Type B pancreatic cell (in vitro differentiated cells): ENCODE results near the gene TEX11. TPM values are rescaled to one million over a fixed set of nuclear protein-coding genes. Genes with fewer than 3 reads are reported as not detected.

ENCODE experiments used
- DNase-seq: peaks from one replicate; pipeline ENCODE4 v3.0.0; 2021; ENCODE audit warnings: mixed read lengths; ENCODE audit not compliant: unreplicated experiment; ENCODE audit errors: extremely low spot score
- H3K27ac Mint-ChIP-seq: 2 replicates; pipeline ENCODE4 v1.8.0; 2021; ENCODE audit warnings: mild to moderate bottlenecking, mixed read lengths
- H3K27me3 Mint-ChIP-seq: 2 replicates; pipeline ENCODE4 v1.8.0; 2021; ENCODE audit warnings: mixed read lengths
- H3K36me3 Mint-ChIP-seq: 2 replicates; pipeline ENCODE4 v1.8.0; 2021; ENCODE audit warnings: mixed read lengths
- H3K4me1 Mint-ChIP-seq: one replicate; pipeline ENCODE4 v1.8.0; 2021; ENCODE audit warnings: mixed read lengths; ENCODE audit not compliant: unreplicated experiment
- H3K4me3 Mint-ChIP-seq: 2 replicates; pipeline ENCODE4 v1.8.0; 2021; ENCODE audit warnings: mild to moderate bottlenecking, mixed read lengths
- H3K9me3 Mint-ChIP-seq: 2 replicates; pipeline ENCODE4 v1.8.0; 2021; ENCODE audit warnings: mixed read lengths
- total RNA-seq: library from RNA; stranded (reverse); gene quantifications from 2 replicates; pipeline ENCODE4 v1.2.1, GENCODE V29; 2021; ENCODE audit warnings: low replicate concordance
- TF ChIP-seq, protein P1 (sequence below): fragments of 200-600 bp; sonication (generic); conservative IDR thresholded peaks from 2 replicates; pipeline ENCODE4 v1.5.0; 2021; ENCODE audit warnings: antibody characterized with exemption, mild to moderate bottlenecking

Gene TEX11
- total RNA-seq, 1 donor from 2014 or later = not detected

DNA sequence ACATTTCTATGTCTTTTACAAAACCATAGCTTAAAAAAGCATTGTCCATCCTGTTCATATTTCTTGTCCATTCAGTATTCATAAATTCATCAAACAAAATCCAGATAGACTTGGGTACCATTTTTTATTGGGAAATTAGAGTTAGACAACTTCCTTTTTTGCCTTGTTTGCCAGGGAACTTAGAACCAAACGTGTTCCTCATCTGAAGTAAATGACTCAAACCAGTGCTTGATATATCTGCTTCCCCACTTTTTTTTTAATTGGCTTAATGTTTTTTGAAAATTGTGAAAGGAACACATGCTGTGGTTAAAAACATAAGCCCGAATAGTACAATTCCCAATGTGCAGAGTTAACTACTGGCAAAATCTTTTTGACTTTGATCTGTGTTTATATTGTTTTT, 419.7 kb downstream of the TEX11 start:
- H3K4me1 Mint-ChIP-seq = no peaks in the 10 kb centered on the region

DNA sequence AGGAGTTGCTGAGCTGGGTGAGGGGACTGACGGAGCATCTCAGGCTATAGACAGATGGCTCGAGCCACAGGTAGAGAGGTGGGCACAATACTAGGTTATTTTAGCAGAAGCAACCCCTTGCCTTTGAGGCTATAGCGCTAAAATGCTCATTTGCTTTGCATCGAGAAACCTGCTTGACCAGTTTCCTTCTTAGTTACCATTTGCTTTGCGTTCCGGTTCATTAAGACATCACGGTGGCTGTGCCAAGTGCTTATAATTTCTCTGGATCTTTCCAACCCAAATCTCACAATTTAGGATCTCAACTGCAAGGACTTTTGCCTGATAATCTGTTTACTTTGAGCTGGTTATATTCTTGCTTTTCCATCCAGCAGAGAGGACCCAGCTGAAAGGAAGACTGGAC, 423.0 kb downstream of the TEX11 start:
- TF ChIP-seq, protein P1, sequence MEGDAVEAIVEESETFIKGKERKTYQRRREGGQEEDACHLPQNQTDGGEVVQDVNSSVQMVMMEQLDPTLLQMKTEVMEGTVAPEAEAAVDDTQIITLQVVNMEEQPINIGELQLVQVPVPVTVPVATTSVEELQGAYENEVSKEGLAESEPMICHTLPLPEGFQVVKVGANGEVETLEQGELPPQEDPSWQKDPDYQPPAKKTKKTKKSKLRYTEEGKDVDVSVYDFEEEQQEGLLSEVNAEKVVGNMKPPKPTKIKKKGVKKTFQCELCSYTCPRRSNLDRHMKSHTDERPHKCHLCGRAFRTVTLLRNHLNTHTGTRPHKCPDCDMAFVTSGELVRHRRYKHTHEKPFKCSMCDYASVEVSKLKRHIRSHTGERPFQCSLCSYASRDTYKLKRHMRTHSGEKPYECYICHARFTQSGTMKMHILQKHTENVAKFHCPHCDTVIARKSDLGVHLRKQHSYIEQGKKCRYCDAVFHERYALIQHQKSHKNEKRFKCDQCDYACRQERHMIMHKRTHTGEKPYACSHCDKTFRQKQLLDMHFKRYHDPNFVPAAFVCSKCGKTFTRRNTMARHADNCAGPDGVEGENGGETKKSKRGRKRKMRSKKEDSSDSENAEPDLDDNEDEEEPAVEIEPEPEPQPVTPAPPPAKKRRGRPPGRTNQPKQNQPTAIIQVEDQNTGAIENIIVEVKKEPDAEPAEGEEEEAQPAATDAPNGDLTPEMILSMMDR = no peak
- Mint-ChIP-seq H3K27ac (no peak overlapping the region), H3K36me3 (peaks cover 15% of the 10 kb centered on the region), H3K4me1 (peaks cover 13% of the 10 kb centered on the region), H3K4me3 (no peak overlapping the region), H3K9me3 (no peaks in the 10 kb centered on the region), H3K27me3 (no peaks in the 10 kb centered on the region)
- no peak for DNase-seq

More for the DNA sequence above, 419.7 kb downstream of the TEX11 start:
- Mint-ChIP-seq H3K36me3 (peaks cover 14% of the 10 kb centered on the region), H3K4me3 (no peak overlapping the region), H3K27me3 (no peaks in the 10 kb centered on the region), H3K9me3 (no peaks in the 10 kb centered on the region), H3K27ac (no peak overlapping the region)
- no peak for DNase-seq
- TF ChIP-seq, protein P1 = no peak

DNA sequence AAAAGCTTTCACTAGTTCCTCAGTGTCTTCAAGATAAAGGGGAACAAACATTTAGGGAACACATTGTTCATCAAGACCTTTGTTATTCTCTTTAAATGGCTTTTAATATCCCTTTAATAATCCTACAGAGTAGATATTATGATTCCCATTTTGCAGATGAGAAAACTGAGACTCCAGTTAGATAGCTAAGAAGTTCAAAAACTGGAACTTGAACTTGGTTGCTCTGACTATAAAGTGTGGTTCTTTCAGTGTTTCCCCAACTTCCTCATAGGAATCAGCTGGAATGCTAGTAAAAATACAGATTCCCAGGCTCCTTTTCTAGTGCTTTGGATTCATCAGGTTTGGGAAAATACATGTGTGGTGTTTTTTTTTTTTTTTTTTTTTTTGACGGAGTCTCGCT, 426.2 kb downstream of the TEX11 start:
- Mint-ChIP-seq H3K27me3 (no peaks in the 10 kb centered on the region), H3K9me3 (no peaks in the 10 kb centered on the region), H3K4me3 (no peak overlapping the region), H3K4me1 (peaks cover 40% of the 10 kb centered on the region), H3K36me3 (peaks cover 16% of the 10 kb centered on the region), H3K27ac (no peak overlapping the region)
- TF ChIP-seq, protein P1 = no peak
- no peak for DNase-seq

DNA sequence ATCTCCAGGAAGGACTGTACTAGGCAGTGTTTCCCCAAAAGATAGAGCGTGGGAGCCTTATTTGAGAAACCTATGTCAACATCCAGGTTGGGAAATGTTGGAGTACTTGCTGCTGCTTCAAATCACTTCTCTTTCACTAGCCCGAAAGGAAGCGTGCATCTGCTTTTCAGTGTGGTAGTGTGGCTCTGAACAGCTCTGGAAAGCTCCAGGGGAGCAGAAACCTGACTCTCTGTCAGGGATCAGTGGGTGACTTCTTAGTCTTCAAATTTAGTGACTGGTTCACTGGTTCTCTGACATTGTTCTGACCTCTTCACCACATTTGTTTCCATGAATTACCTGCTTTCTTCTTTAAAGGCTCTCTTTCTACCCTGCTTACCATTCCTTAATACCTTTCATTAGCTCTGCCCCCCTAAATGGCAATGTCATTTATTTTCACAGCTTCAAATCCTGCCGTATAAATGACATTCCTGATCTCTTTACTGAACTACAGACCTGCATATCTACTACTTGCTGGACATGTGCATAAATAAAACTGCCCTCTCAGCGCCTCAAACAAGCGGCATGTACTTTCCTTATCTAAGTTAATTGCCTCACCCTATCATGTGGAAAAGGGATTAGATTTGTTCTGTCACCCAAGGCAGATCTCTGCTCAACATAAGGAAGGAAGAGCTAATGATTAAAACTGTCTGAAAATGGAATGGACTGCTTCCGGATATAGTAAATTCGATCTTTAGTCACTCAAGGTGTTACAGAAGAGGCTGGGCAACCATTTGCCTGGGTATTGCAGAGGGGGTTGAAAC, 426.8 kb downstream of the TEX11 start:
- TF ChIP-seq, protein P1 = no peak
- no peak for DNase-seq
- Mint-ChIP-seq H3K4me3 (no peak overlapping the region), H3K27ac (peak overlapping the region; percentile 27), H3K9me3 (no peaks in the 10 kb centered on the region), H3K4me1 (peaks cover 45% of the 10 kb centered on the region), H3K36me3 (peaks cover 15% of the 10 kb centered on the region), H3K27me3 (no peaks in the 10 kb centered on the region)

DNA sequence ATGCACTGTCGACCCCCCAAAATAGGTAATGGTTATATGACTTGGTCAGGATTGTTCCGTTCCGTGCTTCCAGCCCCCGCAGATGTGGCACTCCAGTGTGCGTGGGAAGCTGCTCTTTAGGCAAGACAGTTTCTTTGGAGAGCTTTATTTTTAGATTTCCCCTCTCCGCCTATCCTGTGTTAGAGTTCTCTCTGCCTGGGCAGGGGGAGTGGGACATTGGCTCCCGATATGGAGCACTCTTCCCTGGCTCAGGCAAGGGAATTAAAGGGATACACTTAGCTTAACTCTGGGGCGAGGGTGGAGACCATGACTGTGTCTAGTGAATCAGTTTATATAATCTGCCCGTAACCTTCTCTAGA, 427.9 kb downstream of the TEX11 start:
- no peak for DNase-seq
- TF ChIP-seq, protein P1 = no peak
- H3K36me3 Mint-ChIP-seq = peaks cover 13% of the 10 kb centered on the region
- no peak overlapping the region for H3K27ac Mint-ChIP-seq
- H3K27me3 Mint-ChIP-seq = no peaks in the 10 kb centered on the region
- H3K4me3 Mint-ChIP-seq = no peak overlapping the region
- H3K4me1 Mint-ChIP-seq = peaks cover 45% of the 10 kb centered on the region
- no peaks in the 10 kb centered on the region for H3K9me3 Mint-ChIP-seq
